GM18517 (cell line): ENCODE measurements around the gene STK38.
"Not testable (repeated sequence)": the region's sequence is repeated elsewhere in the genome, so short reads cannot be mapped to it uniquely, and the experiment has no call there.

ENCODE experiments used
- ATAC-seq: cut with Tn5 transposase; IDR thresholded peaks from one replicate; pipeline ENCODE4 v1.9.1; 2021; ENCODE audit warnings: mild to moderate bottlenecking, moderate library complexity; ENCODE audit not compliant: unreplicated experiment

Gene STK38

DNA sequence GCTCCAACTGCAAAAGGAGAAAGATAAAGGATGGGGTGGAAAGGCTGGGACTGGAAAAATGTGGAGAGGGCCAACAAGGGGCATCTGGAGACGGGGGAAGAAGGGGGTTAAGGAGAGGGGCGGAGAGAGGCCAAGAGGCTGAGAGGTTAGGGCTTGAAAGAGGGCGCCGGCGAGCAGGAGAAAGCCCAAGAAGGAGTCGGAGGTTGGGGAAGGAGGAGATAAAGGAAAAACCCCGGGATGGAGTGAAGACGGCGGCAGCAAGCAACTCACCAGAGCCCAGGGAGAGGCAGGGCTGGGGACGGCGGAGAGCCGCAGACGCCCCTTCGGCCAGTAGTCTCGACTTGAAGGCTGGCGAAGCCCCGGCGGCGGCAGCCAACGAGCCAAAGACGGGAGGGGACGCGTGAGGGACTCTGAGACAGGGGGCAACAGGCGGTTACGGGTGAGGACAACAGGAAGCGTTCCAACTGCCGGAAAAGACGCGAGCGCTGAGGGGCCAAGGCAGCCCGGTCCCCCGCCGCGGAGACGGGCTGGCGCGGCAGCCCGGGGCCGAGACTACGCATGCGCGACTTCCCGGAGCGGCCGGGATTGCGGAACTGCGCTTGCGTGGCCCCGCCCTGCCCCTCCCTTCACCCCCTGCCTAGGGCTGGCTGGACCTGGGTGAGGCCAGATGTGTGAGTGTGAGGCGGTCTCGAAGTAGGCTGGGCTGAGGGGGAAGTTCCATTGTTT lies at the start of gene STK38:
TSS of gene STK38 (minus strand) at position 560 of the 726 bp plus-strand sequence. CDS start 7,277 bp downstream, outside the sequence.
- ATAC-seq: peak; percentile 62

DNA sequence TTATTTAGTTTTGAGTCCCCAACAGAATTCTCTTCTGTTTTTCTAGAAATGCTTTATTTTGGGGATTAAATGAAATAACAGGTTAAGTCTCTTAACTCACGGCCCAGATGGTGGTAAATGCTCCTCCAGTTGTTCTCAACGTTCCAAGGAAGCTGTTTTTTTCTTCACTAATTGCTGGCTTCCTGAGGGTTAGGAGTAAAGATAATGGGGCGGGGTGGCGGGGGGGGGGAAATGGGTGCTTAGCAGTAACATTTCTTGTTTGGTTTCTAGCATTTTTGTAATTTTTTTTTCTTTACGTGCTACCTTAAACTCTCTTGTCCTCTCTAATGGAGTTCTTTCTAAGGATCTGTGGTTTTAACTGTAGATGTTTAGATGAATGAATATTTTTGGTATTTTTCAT lies 49.1 kb upstream of the STK38 start:
- no peak for ATAC-seq

DNA sequence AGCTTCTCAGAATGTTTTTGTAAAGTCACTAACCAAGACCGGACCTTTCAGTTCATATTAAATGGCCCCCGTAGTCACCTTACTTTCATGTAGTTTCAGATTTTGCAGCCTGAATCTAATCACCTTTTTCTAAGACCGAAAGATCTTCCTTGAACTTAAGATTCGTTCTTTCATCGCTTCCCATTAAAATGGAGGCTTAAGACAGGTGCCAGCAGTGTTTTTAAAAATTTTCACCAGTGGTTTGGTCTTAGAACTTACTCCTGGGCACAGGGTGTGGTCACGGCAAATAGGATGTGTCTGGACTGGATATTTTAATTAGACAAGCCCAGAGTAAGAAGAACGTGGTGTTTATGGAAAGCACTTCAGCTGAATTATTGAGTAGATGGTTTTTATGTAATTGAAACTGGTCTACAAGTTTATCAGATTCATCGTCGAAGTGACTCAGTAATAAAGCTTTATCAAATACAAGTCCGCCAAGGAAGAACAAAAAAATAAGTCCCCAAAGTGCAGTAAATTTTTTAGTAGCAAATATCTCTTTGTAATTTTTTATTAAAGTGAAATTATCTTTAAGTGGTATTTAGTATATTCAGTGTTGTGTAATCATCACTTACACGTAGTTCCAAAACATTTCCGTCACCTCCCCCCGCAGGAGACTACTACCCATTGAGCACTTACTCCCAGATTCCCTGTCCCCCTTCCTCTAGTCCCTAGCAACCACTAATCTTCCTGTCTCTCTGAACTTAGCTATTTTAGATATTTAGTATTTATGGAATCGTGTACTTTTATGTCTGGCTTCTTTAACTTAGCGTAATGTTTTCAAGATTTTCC lies 47.8 kb upstream of the STK38 start:
- ATAC-seq: no peak

GRCh38 chr6:36594029-36594815 lies 46.9 kb upstream of the STK38 start, which contains the start of gene SRSF3:
Gene SRSF3, plus strand, starts transcription at chr6:36594362. Its CDS starts 2,401 bp downstream, at chr6:36596763.
- ATAC-seq: peak; percentile 73

- ATAC-seq: peak; percentile 23
Observed at GRCh38 chr6:36593569-36594028, 46.3 kb upstream of the STK38 start.

GRCh38 chr6:36592221-36592655 lies 45.0 kb upstream of the STK38 start:
- peak; percentile 34 for ATAC-seq

DNA sequence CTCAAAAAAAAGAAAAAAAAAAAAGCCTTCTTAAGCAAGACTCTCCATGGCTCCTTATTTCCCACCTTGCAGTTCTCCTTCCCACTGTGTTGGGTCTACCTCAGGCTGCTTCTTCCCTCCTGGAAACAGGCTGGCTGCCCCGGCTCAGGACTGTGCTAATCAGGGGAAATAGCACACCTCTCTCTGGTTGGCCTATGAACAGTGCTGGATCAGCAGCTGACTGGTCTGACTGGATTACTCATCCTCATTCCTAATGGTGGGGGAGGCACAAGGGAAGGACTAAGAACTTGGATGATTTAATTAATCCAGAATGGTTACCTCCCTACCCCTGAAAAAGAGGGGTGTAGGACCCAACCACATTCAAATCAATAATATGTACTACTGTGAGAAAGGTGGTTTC lies 43.0 kb upstream of the STK38 start:
- no peak for ATAC-seq

- not testable (repeated sequence) for ATAC-seq
Observed at GRCh38 chr6:36589025-36589400, 41.7 kb upstream of the STK38 start.

- ATAC-seq: no peak
Observed at GRCh38 chr6:36586606-36587005, 39.3 kb upstream of the STK38 start.

GRCh38 chr6:36581716-36582115 lies 34.4 kb upstream of the STK38 start:
- ATAC-seq: no peak

DNA sequence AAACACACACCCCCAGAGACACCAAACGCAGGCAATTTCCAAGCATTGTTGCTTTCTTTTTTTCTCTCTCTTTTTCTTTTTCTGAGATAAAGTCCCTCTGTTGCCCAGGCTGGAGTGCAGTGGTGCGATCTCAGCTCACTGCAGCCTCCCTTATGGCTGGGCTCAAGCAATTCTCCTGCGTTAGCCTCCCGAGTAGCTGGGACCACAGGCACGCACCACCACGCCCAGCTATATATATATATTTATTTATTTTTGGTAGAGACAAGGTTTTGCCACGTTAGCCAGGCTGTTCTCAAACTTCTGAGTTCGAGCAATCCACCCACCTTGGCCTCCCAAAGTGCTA lies 32.9 kb upstream of the STK38 start:
- no peak for ATAC-seq

DNA sequence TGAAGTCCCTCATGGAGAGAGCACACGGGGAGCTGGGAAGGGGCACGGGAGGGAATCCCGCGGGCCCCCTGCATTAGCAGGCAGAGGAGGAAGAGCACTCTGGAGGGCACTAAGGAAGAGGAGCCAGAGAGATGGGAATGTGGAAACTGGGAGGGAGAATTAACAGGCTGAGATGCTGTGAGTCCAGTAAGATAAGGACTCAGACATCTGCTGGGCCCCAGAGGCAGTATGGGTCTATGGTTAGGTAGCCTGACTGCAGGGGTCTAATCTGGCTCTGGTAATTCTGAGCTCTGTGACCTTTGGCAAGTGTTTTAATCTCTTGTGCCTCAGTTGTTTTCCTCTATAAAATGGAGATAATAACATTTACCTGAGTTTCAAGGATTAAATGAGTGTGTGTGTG lies 31.2 kb upstream of the STK38 start:
- no peak for ATAC-seq

GRCh38 chr6:36578030-36578429 lies 30.8 kb upstream of the STK38 start:
- ATAC-seq: no peak

- ATAC-seq: no peak
Observed at GRCh38 chr6:36577301-36577700, 30.0 kb upstream of the STK38 start.

- ATAC-seq: no peak
Observed at GRCh38 chr6:36576578-36576977, 29.3 kb upstream of the STK38 start.

- ATAC-seq: no peak
Observed at GRCh38 chr6:36574679-36575078, 27.4 kb upstream of the STK38 start.

DNA sequence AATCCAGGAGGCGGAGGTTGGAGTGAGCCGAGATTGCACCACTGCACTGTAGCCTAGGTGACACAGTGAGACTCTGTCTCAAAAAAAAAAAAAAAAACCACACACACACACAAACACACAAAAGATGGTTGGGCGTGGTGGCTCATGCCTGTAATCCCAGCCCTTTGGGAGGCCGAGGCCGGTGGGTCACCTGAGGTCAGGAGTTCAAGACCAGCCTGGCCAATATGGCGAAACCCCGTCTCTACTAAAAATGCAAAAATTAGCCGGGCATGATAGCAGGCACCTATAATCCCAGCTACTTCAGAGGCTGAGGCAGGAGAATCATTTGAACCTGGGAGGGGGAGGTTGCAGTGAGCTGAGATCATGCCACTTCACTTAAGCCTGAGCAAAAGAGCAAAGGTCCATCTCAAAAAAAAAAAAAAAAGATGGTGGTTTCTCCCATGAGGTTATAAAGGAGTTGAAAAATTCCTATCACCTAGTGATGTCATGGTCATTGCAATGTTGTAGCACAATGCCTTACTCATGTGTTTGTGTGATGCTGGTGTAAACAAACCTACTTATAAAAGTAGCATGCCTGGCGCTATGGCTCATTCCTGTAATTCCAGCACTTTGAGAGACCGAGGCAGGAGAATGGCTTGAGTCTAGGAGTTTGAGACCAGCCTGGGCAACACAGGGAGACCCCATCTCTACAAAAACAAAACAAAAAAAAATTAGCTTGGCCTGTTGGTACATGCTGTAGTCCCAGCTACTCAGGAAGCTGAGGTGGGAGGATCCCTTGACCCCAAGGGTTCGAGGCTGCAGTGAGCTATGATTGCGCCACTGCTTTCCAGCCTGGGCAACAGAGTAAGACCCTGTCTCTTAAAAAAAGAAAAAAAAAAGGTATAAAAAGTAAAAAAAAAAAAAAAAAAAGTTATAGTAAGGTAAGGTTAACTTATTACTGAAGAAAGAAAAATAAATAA lies 25.4 kb upstream of the STK38 start:
- ATAC-seq: not testable (repeated sequence)

- no peak for ATAC-seq
Observed at GRCh38 chr6:36571122-36572043, 24.1 kb upstream of the STK38 start.

DNA sequence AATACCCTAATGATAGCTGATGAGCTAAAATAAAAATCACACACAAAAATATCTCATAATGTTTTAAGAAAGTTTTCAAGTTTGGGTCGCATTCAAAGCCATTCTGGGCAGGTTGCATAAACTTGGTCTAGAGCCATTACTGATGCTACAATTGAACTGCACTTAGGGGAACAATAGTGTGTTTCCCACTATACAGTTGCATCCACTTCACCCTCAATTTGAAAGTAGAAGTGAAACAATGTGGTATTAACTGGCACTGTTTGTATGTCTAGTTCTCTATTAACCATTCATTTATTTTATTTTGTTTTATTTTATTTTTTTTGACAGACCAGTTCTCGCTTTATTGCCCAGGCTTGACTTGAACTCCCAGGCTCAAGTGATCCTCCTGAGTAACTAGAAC lies 23.0 kb upstream of the STK38 start:
- no peak for ATAC-seq
